ENCODE data around the gene HOXA13. TPM values are rescaled to one million over a fixed set of nuclear protein-coding genes. Genes with fewer than 3 reads are reported as not detected.

Gene HOXA13
- polyA plus RNA-seq, 1 donor (not counting 4 experiments of a cell fraction or from before 2014, with no cell fraction given) = not detected

DNA sequence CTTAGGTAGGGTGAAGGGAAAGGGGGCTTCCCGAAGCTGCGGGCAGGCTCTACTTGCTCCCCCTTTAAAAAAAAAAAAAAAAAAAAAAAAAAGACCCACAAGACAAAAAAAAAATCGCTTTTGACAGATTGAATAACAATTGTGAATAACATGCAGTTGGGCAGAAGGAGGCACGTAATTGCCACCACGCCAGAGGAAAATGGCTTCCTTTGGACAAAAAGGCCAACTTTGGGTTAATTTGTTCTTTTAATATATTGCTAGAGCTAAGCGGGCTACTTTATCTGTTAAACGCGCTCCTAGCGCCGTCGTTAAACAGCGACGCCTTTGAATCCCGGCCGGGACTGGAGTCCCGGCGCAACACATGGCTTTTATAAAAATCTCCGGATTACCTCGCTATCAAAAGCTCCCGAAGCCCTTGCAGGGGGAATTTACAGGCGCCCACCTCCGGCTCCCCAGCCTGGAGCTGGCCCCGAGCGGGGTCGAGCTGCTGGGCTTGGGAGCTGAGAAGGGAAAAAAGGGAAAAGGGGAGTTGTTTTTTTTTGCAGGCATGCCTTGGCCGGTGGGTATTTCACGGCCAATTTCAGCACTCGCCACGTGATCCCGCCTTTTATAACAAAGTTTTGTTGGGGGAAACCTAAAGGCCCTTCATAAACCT, 16.1 kb downstream of the HOXA13 start:
- no peak for FAIRE-seq
- DNase-seq (ENCODE audit: low read depth, low spot score) = no peak
- Histone ChIP-seq H3K9me1 (ENCODE audit: control insufficient read depth, extremely low read depth, insufficient read depth, low read length) (no peaks in the 10 kb centered on the region), H3K4me3 (ENCODE audit: control insufficient read depth in 2 of 3, extremely low read depth in 1 of 3, insufficient read depth in 2 of 3, low read depth in 1 of 3, low read length in 3 of 3) (peak overlapping the region; percentile 34 to 74 (median 44)), H3K27me3 (ENCODE audit: control insufficient read depth, extremely low read depth, insufficient read depth, low read length) (peaks cover 65% of the 10 kb centered on the region), H3K79me2 (ENCODE audit: control insufficient read depth, insufficient read depth, low read length) (no peaks in the 10 kb centered on the region), H4K20me1 (ENCODE audit: control insufficient read depth, extremely low read depth, insufficient read depth, low read length) (no peaks in the 10 kb centered on the region), H3K4me2 (ENCODE audit: control insufficient read depth, extremely low read depth, insufficient read depth, low read depth, low read length) (peak overlapping the region; percentile 79), H3K27ac (ENCODE audit: control insufficient read depth, insufficient read depth, low read length) (no peak overlapping the region), H3K4me1 (ENCODE audit: control insufficient read depth, extremely low read depth, insufficient read depth, low read length) (peaks cover 17% of the 10 kb centered on the region), H3K9me3 (ENCODE audit: control insufficient read depth, low read depth, low read length) (no peaks in the 10 kb centered on the region), H2AFZ (ENCODE audit: control insufficient read depth, low read length) (peak overlapping the region; percentile 20), H3K36me3 (ENCODE audit: control insufficient read depth in 2 of 2, extremely low read depth in 1 of 2, insufficient read depth in 2 of 2, low read length in 2 of 2) (no peaks in the 10 kb centered on the region), H3K9ac (ENCODE audit: control insufficient read depth, extremely low read depth, insufficient read depth, low read length) (peak overlapping the region; percentile 60)
- TF ChIP-seq EZH2 (IDR thresholded peaks at IDR 0.05; ENCODE audit: low read length) = peak; percentile 62
- TF ChIP-seq, protein P1, sequence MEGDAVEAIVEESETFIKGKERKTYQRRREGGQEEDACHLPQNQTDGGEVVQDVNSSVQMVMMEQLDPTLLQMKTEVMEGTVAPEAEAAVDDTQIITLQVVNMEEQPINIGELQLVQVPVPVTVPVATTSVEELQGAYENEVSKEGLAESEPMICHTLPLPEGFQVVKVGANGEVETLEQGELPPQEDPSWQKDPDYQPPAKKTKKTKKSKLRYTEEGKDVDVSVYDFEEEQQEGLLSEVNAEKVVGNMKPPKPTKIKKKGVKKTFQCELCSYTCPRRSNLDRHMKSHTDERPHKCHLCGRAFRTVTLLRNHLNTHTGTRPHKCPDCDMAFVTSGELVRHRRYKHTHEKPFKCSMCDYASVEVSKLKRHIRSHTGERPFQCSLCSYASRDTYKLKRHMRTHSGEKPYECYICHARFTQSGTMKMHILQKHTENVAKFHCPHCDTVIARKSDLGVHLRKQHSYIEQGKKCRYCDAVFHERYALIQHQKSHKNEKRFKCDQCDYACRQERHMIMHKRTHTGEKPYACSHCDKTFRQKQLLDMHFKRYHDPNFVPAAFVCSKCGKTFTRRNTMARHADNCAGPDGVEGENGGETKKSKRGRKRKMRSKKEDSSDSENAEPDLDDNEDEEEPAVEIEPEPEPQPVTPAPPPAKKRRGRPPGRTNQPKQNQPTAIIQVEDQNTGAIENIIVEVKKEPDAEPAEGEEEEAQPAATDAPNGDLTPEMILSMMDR (optimal IDR thresholded peaks at IDR 0.05 in 1 of 3, IDR thresholded peaks at IDR 0.05 in 1 of 3, conservative IDR thresholded peaks at IDR 0.05 in 1 of 3; ENCODE audit: extremely low read depth in 1 of 3, insufficient read depth in 2 of 3, low read length in 3 of 3) = no peak
- dilution Hi-C loops (cut with MboI; ENCODE audit: extremely low pct_ligation_motif_present, low sequenced_read_pairs) = no loop called here

DNA sequence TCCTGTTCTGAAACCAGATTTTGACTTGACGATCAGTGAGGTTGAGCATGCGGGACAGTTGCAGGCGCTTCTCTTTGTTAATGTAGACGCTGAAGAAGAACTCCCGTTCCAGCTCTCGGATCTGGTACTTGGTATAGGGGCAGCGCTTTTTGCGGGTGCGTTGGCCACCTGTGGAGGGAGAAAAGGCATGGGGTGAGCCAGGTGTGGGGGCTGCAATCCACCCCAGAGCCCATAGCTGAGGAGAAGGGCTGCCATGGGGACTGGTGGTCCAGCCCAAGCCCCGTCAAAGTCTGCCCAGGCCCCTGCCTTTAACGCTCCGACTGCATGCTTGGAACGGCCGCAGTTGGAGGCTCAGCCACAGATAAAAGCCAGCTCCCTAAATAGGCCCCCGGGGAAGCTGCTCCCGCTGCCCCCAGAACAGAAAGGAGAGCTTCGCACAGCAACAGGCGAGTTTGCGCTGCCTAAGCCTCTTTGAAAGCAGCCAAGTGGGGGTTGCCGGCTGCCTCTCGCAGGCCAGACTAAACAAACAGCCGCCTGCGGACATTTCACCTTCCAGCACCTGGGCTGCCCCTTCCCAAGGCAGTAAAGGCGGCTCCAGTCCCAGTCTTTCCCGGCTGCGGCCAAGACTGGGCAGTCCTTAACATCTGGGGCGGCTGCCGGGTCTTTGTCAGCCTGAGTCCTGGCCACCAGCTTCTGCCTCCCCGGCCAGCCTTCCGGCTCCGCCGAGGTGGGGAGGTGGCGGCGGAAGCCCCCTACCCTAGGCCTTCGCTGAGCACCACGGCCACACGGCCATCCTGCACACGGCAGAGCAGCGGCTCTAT, 16.8 kb downstream of the HOXA13 start:
- H3K79me2 ChIP-seq (ENCODE audit: control insufficient read depth, insufficient read depth, low read length) = no peaks in the 10 kb centered on the region
- no peak for DNase-seq (ENCODE audit: low read depth, low spot score)
- no peak overlapping the region for H2AFZ ChIP-seq (ENCODE audit: control insufficient read depth, low read length)
- no peaks in the 10 kb centered on the region for H4K20me1 ChIP-seq (ENCODE audit: control insufficient read depth, extremely low read depth, insufficient read depth, low read length)
- no peak overlapping the region for H3K27ac ChIP-seq (ENCODE audit: control insufficient read depth, insufficient read depth, low read length)
- H3K36me3 ChIP-seq (ENCODE audit: control insufficient read depth in 2 of 2, extremely low read depth in 1 of 2, insufficient read depth in 2 of 2, low read length in 2 of 2) = no peaks in the 10 kb centered on the region
- TF ChIP-seq, protein P1 (optimal IDR thresholded peaks at IDR 0.05 in 1 of 3, IDR thresholded peaks at IDR 0.05 in 1 of 3, conservative IDR thresholded peaks at IDR 0.05 in 1 of 3; ENCODE audit: extremely low read depth in 1 of 3, insufficient read depth in 2 of 3, low read length in 3 of 3) = no peak
- TF ChIP-seq EZH2 (IDR thresholded peaks at IDR 0.05; ENCODE audit: low read length) = no peak
- no peaks in the 10 kb centered on the region for H3K9me1 ChIP-seq (ENCODE audit: control insufficient read depth, extremely low read depth, insufficient read depth, low read length)
- dilution Hi-C loops (cut with MboI; ENCODE audit: extremely low pct_ligation_motif_present, low sequenced_read_pairs) = no loop called here
- no peak overlapping the region for H3K9ac ChIP-seq (ENCODE audit: control insufficient read depth, extremely low read depth, insufficient read depth, low read length)
- peak overlapping the region in 1 of 3 experiments; percentile 20 for H3K4me3 ChIP-seq (ENCODE audit: control insufficient read depth in 2 of 3, extremely low read depth in 1 of 3, insufficient read depth in 2 of 3, low read depth in 1 of 3, low read length in 3 of 3)
- no peak for FAIRE-seq
- H3K4me1 ChIP-seq (ENCODE audit: control insufficient read depth, extremely low read depth, insufficient read depth, low read length) = peaks cover 13% of the 10 kb centered on the region
- peak overlapping the region; percentile 79 for H3K4me2 ChIP-seq (ENCODE audit: control insufficient read depth, extremely low read depth, insufficient read depth, low read depth, low read length)
- peaks cover 57% of the 10 kb centered on the region for H3K27me3 ChIP-seq (ENCODE audit: control insufficient read depth, extremely low read depth, insufficient read depth, low read length)
- H3K9me3 ChIP-seq (ENCODE audit: control insufficient read depth, low read depth, low read length) = no peaks in the 10 kb centered on the region

Data from keratinocyte (primary cell).